ENCODE data around the gene GOLGA3. TPM values are rescaled to one million over a fixed set of nuclear protein-coding genes. Genes with fewer than 3 reads are reported as not detected.

Gene GOLGA3
- total RNA-seq, 1 experiment from 2014 or later: 86.9 TPM

GRCh38 chr12:132803125-132803524 is 25.5 kb downstream of the GOLGA3 start:
- POLR2A ChIA-PET (ENCODE audit: unreplicated experiment): no interaction called here
- Histone ChIP-seq H3K79me2 (ENCODE audit: low read length) (peaks cover 30% of the 10 kb centered on the region), H4K20me1 (ENCODE audit: low read length) (peaks cover 19% of the 10 kb centered on the region), H3F3A (ENCODE audit: low read length, unreplicated experiment) (no peaks in the 10 kb centered on the region), H3K4me2 (ENCODE audit: low read length) (no peak overlapping the region), H3K4me3 (ENCODE audit: low read length) (no peak overlapping the region), H3K36me3 (ENCODE audit: low read depth, low read length) (peaks cover 76% of the 10 kb centered on the region), H3K9me2 (replicated peaks; ENCODE audit: low read length) (no peaks in the 10 kb centered on the region), H3K27ac (ENCODE audit: low read length) (no peak overlapping the region), H3K4me1 (ENCODE audit: insufficient read depth, low read length) (no peaks in the 10 kb centered on the region), H3K27me3 (ENCODE audit: low read length) (no peaks in the 10 kb centered on the region), H3K9me3 (ENCODE audit: low read length) (no peaks in the 10 kb centered on the region), H3K9ac (ENCODE audit: low read length) (no peak overlapping the region), H2AFZ (ENCODE audit: low read length) (no peak overlapping the region)
- CTCF ChIA-PET: no interaction called here
- no peak for TF ChIP-seq CTCF (conservative IDR thresholded peaks at IDR 0.05; ENCODE audit: low read depth, low read length)
- no peak for TF ChIP-seq EZH2phosphoT487 (IDR thresholded peaks at IDR 0.05; ENCODE audit: borderline replicate concordance, low read length)
- TF ChIP-seq EZH2 (IDR thresholded peaks at IDR 0.05; ENCODE audit: low read length, unreplicated experiment): no peak
- ATAC-seq: no peak
- BruUV-seq (replicated peaks): no TSS peak
- intact Hi-C loops (cut with micrococcal nuclease): no loop called here
- no peak for DNase-seq

GRCh38 chr12:132801741-132802140 is 26.9 kb downstream of the GOLGA3 start:
- peaks cover 78% of the 10 kb centered on the region for H3K36me3 ChIP-seq (ENCODE audit: low read depth, low read length)
- no peak overlapping the region for H3K4me3 ChIP-seq (ENCODE audit: low read length)
- H3K27me3 ChIP-seq (ENCODE audit: low read length): no peaks in the 10 kb centered on the region
- H3K4me1 ChIP-seq (ENCODE audit: insufficient read depth, low read length): no peaks in the 10 kb centered on the region
- H3F3A ChIP-seq (ENCODE audit: low read length, unreplicated experiment): no peaks in the 10 kb centered on the region
- H2AFZ ChIP-seq (ENCODE audit: low read length): no peak overlapping the region
- H3K9me3 ChIP-seq (ENCODE audit: low read length): no peaks in the 10 kb centered on the region
- ChIA-PET CTCF (no interaction called here), POLR2A (ENCODE audit: unreplicated experiment) (no interaction called here)
- TF ChIP-seq CTCF (conservative IDR thresholded peaks at IDR 0.05; ENCODE audit: low read depth, low read length) (no peak), EZH2 (IDR thresholded peaks at IDR 0.05; ENCODE audit: low read length, unreplicated experiment) (no peak), EZH2phosphoT487 (IDR thresholded peaks at IDR 0.05; ENCODE audit: borderline replicate concordance, low read length) (no peak)
- no peak overlapping the region for H3K27ac ChIP-seq (ENCODE audit: low read length)
- ATAC-seq: no peak
- BruUV-seq (replicated peaks): no TSS peak
- no peaks in the 10 kb centered on the region for H3K9me2 ChIP-seq (replicated peaks; ENCODE audit: low read length)
- H4K20me1 ChIP-seq (ENCODE audit: low read length): peaks cover 14% of the 10 kb centered on the region
- peaks cover 23% of the 10 kb centered on the region for H3K79me2 ChIP-seq (ENCODE audit: low read length)
- no peak overlapping the region for H3K9ac ChIP-seq (ENCODE audit: low read length)
- intact Hi-C loops (cut with micrococcal nuclease): no loop called here
- no peak for DNase-seq
- no peak overlapping the region for H3K4me2 ChIP-seq (ENCODE audit: low read length)

GRCh38 chr12:132798836-132799235 is 29.8 kb downstream of the GOLGA3 start:
- no TSS peak for BruUV-seq (replicated peaks)
- Histone ChIP-seq H3K9me2 (replicated peaks; ENCODE audit: low read length) (no peaks in the 10 kb centered on the region), H3F3A (ENCODE audit: low read length, unreplicated experiment) (no peaks in the 10 kb centered on the region), H3K4me2 (ENCODE audit: low read length) (no peak overlapping the region), H3K9ac (ENCODE audit: low read length) (no peak overlapping the region), H3K4me1 (ENCODE audit: insufficient read depth, low read length) (no peaks in the 10 kb centered on the region), H3K4me3 (ENCODE audit: low read length) (no peak overlapping the region), H3K27me3 (ENCODE audit: low read length) (no peaks in the 10 kb centered on the region), H3K36me3 (ENCODE audit: low read depth, low read length) (peaks cover 76% of the 10 kb centered on the region), H4K20me1 (ENCODE audit: low read length) (no peaks in the 10 kb centered on the region; the same call in 1 of the 2 replicates), H2AFZ (ENCODE audit: low read length) (no peak overlapping the region), H3K79me2 (ENCODE audit: low read length) (peaks cover 18% of the 10 kb centered on the region), H3K27ac (ENCODE audit: low read length) (no peak overlapping the region), H3K9me3 (ENCODE audit: low read length) (no peaks in the 10 kb centered on the region)
- ChIA-PET CTCF (no interaction called here), POLR2A (ENCODE audit: unreplicated experiment) (no interaction called here)
- intact Hi-C loops (cut with micrococcal nuclease): no loop called here
- DNase-seq (no peak), ATAC-seq (no peak)
- TF ChIP-seq CTCF (conservative IDR thresholded peaks at IDR 0.05; ENCODE audit: low read depth, low read length) (no peak), EZH2phosphoT487 (IDR thresholded peaks at IDR 0.05; ENCODE audit: borderline replicate concordance, low read length) (no peak), EZH2 (IDR thresholded peaks at IDR 0.05; ENCODE audit: low read length, unreplicated experiment) (no peak)
